Measurements from ENCODE around the gene RPL21. TPM values are rescaled to one million over a fixed set of nuclear protein-coding genes. Genes with fewer than 3 reads are reported as not detected.

The RPL21 gene
- total RNA-seq, 1 donor from 2014 or later, result 377 TPM

DNA sequence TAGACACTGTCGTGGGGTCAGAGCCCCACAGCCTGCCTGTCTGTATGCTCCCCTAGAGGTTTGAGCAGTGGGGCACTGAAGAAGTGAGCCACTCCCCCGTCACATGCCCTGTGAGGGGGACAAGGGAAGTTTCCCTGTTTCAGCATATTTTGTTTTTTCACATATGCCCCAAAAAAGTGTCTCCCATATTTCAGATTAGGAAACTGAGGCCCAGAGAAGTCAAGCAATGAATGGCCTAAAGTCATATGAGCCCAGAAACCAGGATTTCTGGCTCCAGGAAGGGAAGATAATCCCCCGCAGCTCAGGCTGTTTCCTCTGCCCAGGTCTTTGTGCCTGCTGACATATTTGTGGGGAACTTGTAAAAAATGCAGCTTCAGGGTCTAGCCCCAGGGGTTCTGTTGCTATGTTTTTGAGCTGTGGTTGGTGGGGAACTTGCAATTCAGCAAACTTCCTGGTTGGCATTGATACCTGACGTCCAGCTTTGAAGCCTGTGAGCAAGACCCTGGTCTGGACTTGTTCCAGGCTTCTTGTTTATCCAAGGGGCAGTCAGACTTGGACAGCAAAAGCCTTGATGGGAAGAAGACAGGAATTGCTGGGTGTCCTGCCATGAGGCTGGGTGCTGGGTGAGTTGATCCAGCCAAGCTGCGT, 28.8 kb downstream of the RPL21 start:
- TF ChIP-seq, protein P1, sequence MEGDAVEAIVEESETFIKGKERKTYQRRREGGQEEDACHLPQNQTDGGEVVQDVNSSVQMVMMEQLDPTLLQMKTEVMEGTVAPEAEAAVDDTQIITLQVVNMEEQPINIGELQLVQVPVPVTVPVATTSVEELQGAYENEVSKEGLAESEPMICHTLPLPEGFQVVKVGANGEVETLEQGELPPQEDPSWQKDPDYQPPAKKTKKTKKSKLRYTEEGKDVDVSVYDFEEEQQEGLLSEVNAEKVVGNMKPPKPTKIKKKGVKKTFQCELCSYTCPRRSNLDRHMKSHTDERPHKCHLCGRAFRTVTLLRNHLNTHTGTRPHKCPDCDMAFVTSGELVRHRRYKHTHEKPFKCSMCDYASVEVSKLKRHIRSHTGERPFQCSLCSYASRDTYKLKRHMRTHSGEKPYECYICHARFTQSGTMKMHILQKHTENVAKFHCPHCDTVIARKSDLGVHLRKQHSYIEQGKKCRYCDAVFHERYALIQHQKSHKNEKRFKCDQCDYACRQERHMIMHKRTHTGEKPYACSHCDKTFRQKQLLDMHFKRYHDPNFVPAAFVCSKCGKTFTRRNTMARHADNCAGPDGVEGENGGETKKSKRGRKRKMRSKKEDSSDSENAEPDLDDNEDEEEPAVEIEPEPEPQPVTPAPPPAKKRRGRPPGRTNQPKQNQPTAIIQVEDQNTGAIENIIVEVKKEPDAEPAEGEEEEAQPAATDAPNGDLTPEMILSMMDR (IDR thresholded peaks at IDR 0.05), result no peak
- intact Hi-C loops (cut with DNase I), result no loop called here

DNA sequence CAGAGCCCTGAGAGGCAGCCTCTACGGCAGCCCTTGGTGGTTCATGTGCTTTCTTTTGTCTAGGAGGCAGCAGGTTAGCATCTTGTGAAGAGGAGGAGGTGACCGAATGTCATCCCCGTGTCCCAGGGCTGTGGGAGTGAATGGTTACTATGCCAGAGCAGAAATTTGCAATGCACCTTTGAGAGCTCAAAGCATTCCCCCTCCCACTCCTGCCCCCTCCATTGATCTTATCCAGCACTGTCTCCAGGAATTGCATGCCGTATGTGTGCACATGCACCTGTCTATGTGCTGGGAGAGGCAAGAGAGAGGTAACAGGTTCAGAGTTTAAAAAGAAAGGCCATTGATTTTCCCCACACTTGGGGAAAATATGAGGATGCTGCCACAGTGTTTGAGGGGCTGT, 29.5 kb downstream of the RPL21 start:
- Histone ChIP-seq H3K9me3 (no peaks in the 10 kb centered on the region), H3K27me3 (no peaks in the 10 kb centered on the region), H3K4me1 (no peaks in the 10 kb centered on the region), H3K4me3 (no peak overlapping the region), H3K36me3 (no peaks in the 10 kb centered on the region), H3K27ac (no peak overlapping the region)
- intact Hi-C loops (cut with DNase I), result no loop called here
- TF ChIP-seq, protein P1 (IDR thresholded peaks at IDR 0.05), result no peak
- DNase-seq (ENCODE audit: low spot score in 2 of 2), result no peak

More for the DNA sequence above, 28.8 kb downstream of the RPL21 start:
- H3K4me3 ChIP-seq, result no peak overlapping the region
- no peak for DNase-seq (ENCODE audit: low spot score in 2 of 2)
- no peaks in the 10 kb centered on the region for H3K36me3 ChIP-seq
- no peaks in the 10 kb centered on the region for H3K9me3 ChIP-seq
- no peak overlapping the region for H3K27ac ChIP-seq
- no peaks in the 10 kb centered on the region for H3K27me3 ChIP-seq
- H3K4me1 ChIP-seq, result peaks cover 0 to 4% of the 10 kb centered on the region in 2 donors

DNA sequence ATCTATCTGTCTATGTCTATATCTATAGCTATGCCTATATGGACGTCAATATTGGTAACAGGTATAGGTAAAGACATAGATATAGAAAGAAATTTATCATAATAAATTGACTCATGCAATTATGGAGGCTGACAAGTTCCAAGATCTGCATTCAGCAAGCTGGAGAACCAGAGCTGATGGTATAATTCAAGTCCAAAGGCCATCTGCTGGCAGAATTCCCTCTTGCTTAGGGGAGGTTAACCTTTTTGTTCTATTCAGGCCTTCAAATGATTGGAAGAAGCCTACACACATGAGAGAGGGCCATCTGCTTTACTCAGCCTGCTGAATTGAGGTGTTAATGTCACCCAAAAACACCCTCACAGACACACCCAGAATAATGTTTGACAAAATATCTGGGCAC, 30.1 kb downstream of the RPL21 start:
- Histone ChIP-seq H3K27ac (no peak overlapping the region), H3K27me3 (no peaks in the 10 kb centered on the region), H3K4me1 (no peaks in the 10 kb centered on the region), H3K4me3 (no peak overlapping the region), H3K36me3 (no peaks in the 10 kb centered on the region), H3K9me3 (no peaks in the 10 kb centered on the region)
- TF ChIP-seq, protein P1 (IDR thresholded peaks at IDR 0.05), result no peak
- intact Hi-C loops (cut with DNase I), result no loop called here
- DNase-seq (ENCODE audit: low spot score in 2 of 2), result no peak

DNA sequence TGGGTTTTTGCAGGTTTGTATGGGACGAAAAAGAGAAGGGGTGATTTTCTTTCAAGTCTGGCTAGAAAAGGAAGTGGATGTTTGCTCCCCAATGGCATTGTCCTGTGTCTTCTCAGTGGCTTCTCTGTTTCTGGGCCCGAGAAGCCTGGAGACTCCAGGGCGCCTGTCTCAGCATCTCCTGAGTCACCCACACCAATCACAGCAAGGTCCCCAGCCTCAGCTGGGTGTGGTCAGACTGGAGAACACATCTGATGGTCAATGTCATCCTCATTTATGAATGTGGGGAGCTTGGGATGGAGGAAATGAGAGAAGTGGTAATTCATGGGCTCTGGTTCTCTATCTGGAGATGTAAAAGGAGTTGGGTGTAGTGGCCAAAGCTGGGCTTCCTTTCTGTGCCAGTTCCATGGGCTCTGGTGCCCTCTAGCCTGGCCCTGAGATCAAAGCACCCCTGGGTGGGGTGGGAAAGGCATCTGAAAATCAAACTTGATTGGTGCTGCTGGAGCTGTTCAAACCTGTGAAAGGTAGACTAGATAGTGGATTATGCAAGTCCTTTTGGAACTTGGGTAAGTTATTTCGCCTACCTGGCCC, 32.6 kb downstream of the RPL21 start:
- Histone ChIP-seq H3K36me3 (no peaks in the 10 kb centered on the region), H3K27me3 (no peaks in the 10 kb centered on the region), H3K27ac (no peak overlapping the region), H3K4me3 (no peak overlapping the region), H3K9me3 (no peaks in the 10 kb centered on the region), H3K4me1 (peaks cover 0 to under 1% of the 10 kb centered on the region in 2 donors)
- intact Hi-C loops (cut with DNase I), result no loop called here
- no peak for DNase-seq (ENCODE audit: low spot score in 2 of 2)
- TF ChIP-seq, protein P1 (IDR thresholded peaks at IDR 0.05), result peak; percentile 20 to 62 (median 45)

DNA sequence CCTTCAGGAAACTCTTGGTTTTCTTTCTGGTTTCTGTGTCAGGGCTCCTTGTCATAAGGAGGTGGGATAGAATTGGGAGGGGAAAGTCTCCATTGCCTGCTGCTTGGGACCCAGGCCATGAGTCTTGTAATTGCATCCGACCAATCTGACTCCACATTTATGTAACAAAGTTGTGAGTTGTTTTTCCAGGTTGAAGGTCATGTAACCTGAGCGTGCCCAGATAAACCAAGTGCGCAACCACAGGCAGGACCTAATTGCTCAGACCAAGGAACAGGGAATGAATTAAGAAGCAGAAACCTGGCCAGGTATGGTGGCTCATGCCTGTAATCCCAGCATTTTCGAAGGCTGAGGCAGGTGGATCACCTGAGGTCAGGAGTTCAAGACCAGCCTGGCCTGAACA, 37.0 kb downstream of the RPL21 start:
- H3K4me3 ChIP-seq, result no peak overlapping the region
- TF ChIP-seq, protein P1 (IDR thresholded peaks at IDR 0.05), result no peak
- intact Hi-C loops (cut with DNase I), result no loop called here
- no peak overlapping the region for H3K27ac ChIP-seq
- peaks cover 6 to 13% of the 10 kb centered on the region in 2 donors for H3K4me1 ChIP-seq
- no peak for DNase-seq (ENCODE audit: low spot score in 2 of 2)
- no peaks in the 10 kb centered on the region for H3K27me3 ChIP-seq
- no peaks in the 10 kb centered on the region for H3K9me3 ChIP-seq
- no peaks in the 10 kb centered on the region for H3K36me3 ChIP-seq
